Measurements from ENCODE around the gene LRRC8E. TPM values are rescaled to one million over a fixed set of nuclear protein-coding genes. Genes with fewer than 3 reads are reported as not detected.
A peak's percentile ranks its signal among the peaks of the same experiment; 100 is the strongest.

LRRC8E gene
- total and polyA plus RNA-seq, 2 of the 8 experiments (the other 6 are each of a cell fraction or from before 2014, with no cell fraction given), result 2.7 to 2.9 TPM

DNA sequence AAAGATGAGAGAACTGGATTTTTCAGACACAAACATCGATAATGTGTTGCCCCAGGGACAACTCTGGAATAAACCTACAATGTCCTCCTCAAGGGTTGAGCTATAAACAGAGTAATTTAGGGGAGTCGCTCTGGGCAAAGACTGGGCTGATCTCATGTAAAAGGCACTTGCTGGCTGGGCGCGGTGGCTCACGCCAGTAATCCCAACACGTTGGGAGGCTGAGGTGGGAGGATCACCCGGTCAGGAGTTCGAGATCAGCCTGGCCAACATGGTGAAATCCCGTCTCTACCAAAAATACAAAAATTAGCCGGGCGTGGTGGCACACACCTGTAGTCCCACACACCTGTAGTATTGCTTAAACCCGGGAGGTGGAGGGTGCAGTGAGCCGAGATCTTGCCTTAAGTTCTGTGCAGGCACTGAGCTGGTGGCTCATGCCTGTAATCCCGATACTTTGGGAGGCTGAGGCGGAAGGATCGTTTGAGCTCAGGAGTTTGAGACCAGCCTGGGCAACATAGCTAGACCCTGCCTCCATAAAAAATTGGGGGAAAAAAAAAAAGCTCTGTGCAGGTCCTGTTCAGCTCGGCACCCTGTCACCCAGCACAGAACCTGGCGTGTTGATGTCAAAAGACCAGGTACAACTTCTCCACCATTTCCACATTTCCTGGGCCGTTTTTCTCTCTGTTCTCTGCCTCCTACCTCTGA is 53.7 kb downstream of the LRRC8E start:
- FAIRE-seq (no peak), DNase-seq (ENCODE audit: low read depth in 1 of 2, low spot score in 2 of 2) (no peak)
- Histone ChIP-seq H3K23ac (ENCODE audit: insufficient read length) (no peak overlapping the region), H3K4ac (replicated peaks; ENCODE audit: insufficient read length, low read depth, low read length) (no peak overlapping the region), H2BK5ac (ENCODE audit: low read depth, low read length) (no peak overlapping the region), H2BK15ac (ENCODE audit: low read length) (no peak overlapping the region), H2BK12ac (ENCODE audit: low read depth, low read length) (no peak overlapping the region), H3K27me3 (replicated peaks in 1 of 4; ENCODE audit: control insufficient read depth in 3 of 4, extremely low read depth in 1 of 4, insufficient read depth in 3 of 4, low read length in 3 of 4) (no peaks in the 10 kb centered on the region), H3K79me2 (ENCODE audit: control insufficient read depth in 1 of 2, insufficient read depth in 2 of 2, low read length in 2 of 2) (peaks cover 5 to 28% of the 10 kb centered on the region in 2 experiments; a peak in 3 of 4 replicates), H4K20me1 (replicated peaks in 1 of 2; ENCODE audit: control insufficient read depth in 1 of 2, insufficient read depth in 2 of 2, low read length in 2 of 2) (peaks cover 0 to 5% of the 10 kb centered on the region in 2 experiments), H3K18ac (ENCODE audit: extremely low read depth, low read length) (no peak overlapping the region), H3K14ac (ENCODE audit: insufficient read length) (no peak overlapping the region), H3K79me1 (ENCODE audit: low read depth, low read length) (peaks cover 8% of the 10 kb centered on the region), H3K27ac (ENCODE audit: low read depth, low read length) (no peak overlapping the region), H3K23me2 (ENCODE audit: low read depth, low read length) (peaks cover 3% of the 10 kb centered on the region; the same call in 1 of the 2 replicates), H3K9me3 (ENCODE audit: insufficient read depth in 2 of 2, low read depth in 1 of 2, low read length in 1 of 2) (no peaks in the 10 kb centered on the region), H3K4me1 (replicated peaks in 1 of 4; ENCODE audit: control insufficient read depth in 3 of 4, insufficient read depth in 4 of 4, low read length in 3 of 4) (peaks cover 0 to 3% (median 0%) of the 10 kb centered on the region in 4 experiments; a peak in 1 of 7 replicates), H3K4me2 (ENCODE audit: insufficient read depth in 1 of 2, low read depth in 2 of 2, low read length in 2 of 2) (peak overlapping the region; percentile 74 to 76; a peak in 3 of 4 replicates), H4K91ac (replicated peaks; ENCODE audit: insufficient read length, low read length) (no peak overlapping the region), H2AK5ac (ENCODE audit: low read depth, low read length) (no peak overlapping the region), H3K4me3 (ENCODE audit: extremely low read depth in 1 of 4, insufficient read depth in 2 of 4, low read depth in 3 of 4, low read length in 4 of 4) (peak overlapping the region; percentile 90 to 99 (median 97); a peak in 6 of 8 replicates), H2BK20ac (ENCODE audit: low read length) (no peak overlapping the region), H3K9ac (replicated peaks in 1 of 4; ENCODE audit: extremely low read depth in 1 of 4, low read depth in 3 of 4, low read length in 3 of 4) (no peak overlapping the region), H2BK120ac (replicated peaks; ENCODE audit: low read depth, low read length) (no peak overlapping the region), H3K56ac (replicated peaks; ENCODE audit: insufficient read length, low read depth, low read length) (no peak overlapping the region), H4K5ac (ENCODE audit: insufficient read length, low read depth, low read length) (no peak overlapping the region), H4K8ac (ENCODE audit: extremely low read depth, insufficient read depth, low read length) (no peak overlapping the region), H3K36me3 (ENCODE audit: control insufficient read depth in 2 of 4, insufficient read depth in 4 of 4, low read length in 3 of 4) (peaks cover 2 to 39% (median 20%) of the 10 kb centered on the region in 4 experiments), H2AFZ (ENCODE audit: low read length) (no peak overlapping the region)
- 94% methylated on average over 19 of the region's 19 CpGs; no CpG with 5 or more reads in 1 of the 2 experiments for WGBS, 2 experiments (ENCODE audit: extremely low coverage in 1 of 2, insufficient coverage in 1 of 2, insufficient read length in 1 of 2, insufficient replicate concordance in 2 of 2, low coverage in 1 of 2, low lambda C conversion rate in 2 of 2, missing lambda C conversion rate in 1 of 2)
- ChIA-PET POLR2A (ENCODE audit: partially characterized antibody) (interaction anchor here (0.6 to 13.5 kb wide), 12 partner anchors 11 to 219 kb away, joined by 3 to 205 read pairs (median 4); partner anchors contain the start of genes CTXN1 and SNAPC2), CTCF (ENCODE audit: partially characterized antibody) (interaction anchor here (0.7 to 3.8 kb wide), 5 partner anchors 8 to 73 kb away, joined by 3 to 19 read pairs (median 4); partner anchors contain the start of gene CTXN1)
- TF ChIP-seq POLR2AphosphoS5 (IDR thresholded peaks at IDR 0.05; ENCODE audit: low read depth, low read length), result no peak
- TF ChIP-seq CHD1 (IDR thresholded peaks at IDR 0.05; ENCODE audit: low read depth, low read length), result no peak
- TF ChIP-seq TAF1 (IDR thresholded peaks at IDR 0.05; ENCODE audit: low read depth, low read length), result no peak
- TF ChIP-seq EGR1 (IDR thresholded peaks at IDR 0.05; ENCODE audit: borderline replicate concordance, low read depth, low read length), result no peak
- no peak for TF ChIP-seq MAX (IDR thresholded peaks at IDR 0.05)
- no peak for TF ChIP-seq CHD2 (IDR thresholded peaks at IDR 0.05; ENCODE audit: low read length)
- no peak for TF ChIP-seq CBX8 (IDR thresholded peaks at IDR 0.05; ENCODE audit: borderline replicate concordance, low read depth, low read length)
- no peak for TF ChIP-seq HDAC2 (IDR thresholded peaks at IDR 0.05; ENCODE audit: borderline replicate concordance in 1 of 2, low read depth in 2 of 2, low read length in 2 of 2)

Measured in H1 (cell line).